HEK293 (cell line): ENCODE measurements around the gene SRR.
A peak's percentile ranks its signal among the peaks of the same experiment; 100 is the strongest.

Experiments
- CTCF ChIA-PET: fragments of 350-600 bp; formaldehyde crosslinking; extraction: SDS; loops from one replicate; lab custom pipeline; 2021; ENCODE audit warnings: antibody characterized with exemption; lab: Yijun Ruan, JAX
- POLR2A ChIA-PET: fragments of 300-600 bp; formaldehyde crosslinking; extraction: SDS; loops from one replicate; lab custom pipeline; 2020; ENCODE audit warnings: antibody characterized with exemption, inconsistent platforms; lab: Yijun Ruan, JAX
- H3K27ac ChIP-seq: fragments of 200-500 bp; sonication (Bioruptor generic); 2 replicates; pipeline ENCODE4 v1.5.1; 2014; ENCODE audit warnings: low read depth, low read length, control low read depth, inconsistent platforms; ENCODE audit errors: extremely low read depth
- H3K36me3 ChIP-seq, 2 experiments: fragments of 200-500 bp in 1 of 2; sonication (Bioruptor generic) in 1 of 2; 1 replicate in 1 of 2; 2 replicates in 1 of 2; pipeline ENCODE4 v1.5.1; 2014 to 2017; ENCODE audit warnings: inconsistent platforms in 2 of 2, low read length in 2 of 2; ENCODE audit not compliant: control insufficient read depth in 2 of 2, insufficient read depth in 1 of 2
- H3K4me1 ChIP-seq: fragments of 200-500 bp; sonication (Bioruptor generic); 2 replicates; pipeline ENCODE4 v1.5.1; 2014; ENCODE audit warnings: mild to moderate bottlenecking, low read length, inconsistent platforms; ENCODE audit not compliant: control insufficient read depth, insufficient read depth
- H3K4me3 ChIP-seq: 2 replicates; pipeline ENCODE4 v1.5.1; 2011; ENCODE audit warnings: low read depth, mild to moderate bottlenecking, control low read depth, low read length, moderate library complexity
- H3K9me3 ChIP-seq: fragments of 200-500 bp; sonication (Bioruptor generic); 2 replicates; pipeline ENCODE4 v1.5.1; 2014; ENCODE audit warnings: low read depth, low read length, inconsistent platforms; ENCODE audit not compliant: control insufficient read depth, insufficient read depth
- BCL11A ChIP-seq: fragments of 450-650 bp; formaldehyde crosslinking; IDR thresholded peaks from 2 replicates; pipeline ENCODE4 v1.5.1; 2016; ENCODE audit warnings: low read depth, missing biosample characterization, missing genetic modification characterization
- GLIS1 ChIP-seq: fragments of 450-650 bp; formaldehyde crosslinking; IDR thresholded peaks from 2 replicates; pipeline ENCODE4 v1.5.1; 2016; ENCODE audit warnings: missing biosample characterization, missing genetic modification characterization
- GLIS2 ChIP-seq: fragments of 450-650 bp; formaldehyde crosslinking; IDR thresholded peaks from 2 replicates; pipeline ENCODE4 v1.5.1; 2016; ENCODE audit warnings: missing biosample characterization, missing genetic modification characterization
- IKZF3 ChIP-seq: fragments of 450-650 bp; IDR thresholded peaks from 2 replicates; pipeline ENCODE4 v1.5.0; 2018; ENCODE audit warnings: missing biosample characterization, mild to moderate bottlenecking, missing genetic modification characterization, moderate library complexity
- MZF1 ChIP-seq: fragments of 450-650 bp; formaldehyde crosslinking; IDR thresholded peaks from 2 replicates; pipeline ENCODE4 v1.5.1; 2017; ENCODE audit warnings: missing biosample characterization, missing genetic modification characterization, borderline replicate concordance
- OVOL3 ChIP-seq: fragments of 450-650 bp; formaldehyde crosslinking; IDR thresholded peaks from 2 replicates; pipeline ENCODE4 v1.5.1; 2016; ENCODE audit warnings: missing biosample characterization, missing genetic modification characterization
- PRDM1 ChIP-seq: fragments of 450-650 bp; formaldehyde crosslinking; IDR thresholded peaks from 2 replicates; pipeline ENCODE4; 2016; ENCODE audit warnings: missing biosample characterization, missing genetic modification characterization
- SCRT2 ChIP-seq: fragments of 450-650 bp; formaldehyde crosslinking; IDR thresholded peaks from 2 replicates; pipeline ENCODE4 v1.5.1; 2016; ENCODE audit warnings: missing biosample characterization, missing genetic modification characterization
- TRIM28 ChIP-seq: IDR thresholded peaks from 2 replicates; pipeline ENCODE4 v1.6.1; 2011; ENCODE audit warnings: low read length, control low read depth, borderline replicate concordance
- WT1 ChIP-seq: fragments of 450-650 bp; formaldehyde crosslinking; IDR thresholded peaks from 2 replicates; pipeline ENCODE4 v1.5.1; 2016; ENCODE audit warnings: missing biosample characterization, missing genetic modification characterization
- YY2 ChIP-seq: fragments of 450-650 bp; formaldehyde crosslinking; IDR thresholded peaks from 2 replicates; pipeline ENCODE4 v1.5.1; 2016; ENCODE audit warnings: missing biosample characterization, missing genetic modification characterization
- ZFHX2 ChIP-seq: fragments of 450-650 bp; formaldehyde crosslinking; conservative IDR thresholded peaks from 2 replicates; pipeline ENCODE4 v1.5.1; 2016; ENCODE audit warnings: missing biosample characterization, missing genetic modification characterization
- ZFP37 ChIP-seq: fragments of 450-650 bp; formaldehyde crosslinking; IDR thresholded peaks from 2 replicates; pipeline ENCODE4 v1.5.1; 2016; ENCODE audit warnings: missing biosample characterization, missing genetic modification characterization
- ZIC2 ChIP-seq: fragments of 450-650 bp; formaldehyde crosslinking; IDR thresholded peaks from 2 replicates; pipeline ENCODE4 v1.5.1; 2016; ENCODE audit warnings: missing biosample characterization, missing genetic modification characterization
- ZNF114 ChIP-seq: fragments of 450-650 bp; formaldehyde crosslinking; IDR thresholded peaks from 2 replicates; pipeline ENCODE4 v1.5.0; 2017; ENCODE audit warnings: missing biosample characterization, missing genetic modification characterization
- ZNF121 ChIP-seq: fragments of 450-650 bp; formaldehyde crosslinking; IDR thresholded peaks from 2 replicates; pipeline ENCODE4 v1.5.1; 2016; ENCODE audit warnings: missing biosample characterization, missing genetic modification characterization
- ZNF184 ChIP-seq: fragments of 450-650 bp; IDR thresholded peaks from 2 replicates; pipeline ENCODE4 v1.5.1; 2018; ENCODE audit warnings: missing biosample characterization, mild to moderate bottlenecking, missing genetic modification characterization
- ZNF274 ChIP-seq, 2 experiments: fragments of 200-500 bp in 1 of 2; fragments of 450-650 bp in 1 of 2; sonication (Bioruptor generic) in 1 of 2; formaldehyde crosslinking in 1 of 2; IDR thresholded peaks; 2 replicates each; pipeline versions ENCODE4 v1.5.1 to v1.6.1; 2014 to 2016; ENCODE audit warnings: borderline replicate concordance in 1 of 2, inconsistent platforms in 1 of 2, low read length in 1 of 2, missing biosample characterization in 1 of 2, missing genetic modification characterization in 1 of 2
- ZNF280D ChIP-seq: fragments of 450-650 bp; formaldehyde crosslinking; IDR thresholded peaks from 2 replicates; pipeline ENCODE4 v1.5.1; 2016; ENCODE audit warnings: missing biosample characterization, missing genetic modification characterization
- ZNF302 ChIP-seq: fragments of 450-650 bp; formaldehyde crosslinking; IDR thresholded peaks from 2 replicates; pipeline ENCODE4 v1.5.1; 2016; ENCODE audit warnings: missing biosample characterization, missing genetic modification characterization, low read depth
- ZNF335 ChIP-seq: fragments of 450-650 bp; formaldehyde crosslinking; conservative IDR thresholded peaks from 2 replicates; pipeline ENCODE4 v1.5.1; 2016; ENCODE audit warnings: missing biosample characterization, missing genetic modification characterization
- ZNF394 ChIP-seq: fragments of 450-650 bp; formaldehyde crosslinking; IDR thresholded peaks from 2 replicates; pipeline ENCODE4 v1.5.1; 2016; ENCODE audit warnings: missing biosample characterization, missing genetic modification characterization, mild to moderate bottlenecking, moderate library complexity, borderline replicate concordance
- ZNF433 ChIP-seq: fragments of 450-650 bp; formaldehyde crosslinking; IDR thresholded peaks from 2 replicates; pipeline ENCODE4 v1.5.1; 2016; ENCODE audit warnings: missing biosample characterization, missing genetic modification characterization, low read depth
- ZNF544 ChIP-seq: fragments of 450-650 bp; formaldehyde crosslinking; IDR thresholded peaks from 2 replicates; pipeline ENCODE4 v1.5.0; 2017; ENCODE audit warnings: missing biosample characterization, missing genetic modification characterization
- ZNF555 ChIP-seq: fragments of 450-650 bp; formaldehyde crosslinking; conservative IDR thresholded peaks from 2 replicates; pipeline ENCODE4 v1.5.1; 2017; ENCODE audit warnings: missing biosample characterization, mild to moderate bottlenecking, missing genetic modification characterization, inconsistent platforms
- ZNF561 ChIP-seq: fragments of 450-650 bp; IDR thresholded peaks from 2 replicates; pipeline ENCODE4 v1.5.1; 2018; ENCODE audit warnings: missing biosample characterization, missing genetic modification characterization, borderline replicate concordance
- ZNF571 ChIP-seq: fragments of 450-650 bp; formaldehyde crosslinking; IDR thresholded peaks from 2 replicates; pipeline ENCODE4 v1.5.0; 2017; ENCODE audit warnings: missing biosample characterization, missing genetic modification characterization
- ZNF596 ChIP-seq: fragments of 450-650 bp; IDR thresholded peaks from 2 replicates; pipeline ENCODE4 v1.5.0; 2018; ENCODE audit warnings: missing biosample characterization, mild to moderate bottlenecking, missing genetic modification characterization, moderate library complexity
- ZNF707 ChIP-seq: fragments of 450-650 bp; formaldehyde crosslinking; IDR thresholded peaks from 2 replicates; pipeline ENCODE4 v1.5.1; 2016; ENCODE audit warnings: missing biosample characterization, missing genetic modification characterization
- ZSCAN16 ChIP-seq: fragments of 450-650 bp; formaldehyde crosslinking; IDR thresholded peaks from 2 replicates; pipeline ENCODE4 v1.5.1; 2016; ENCODE audit warnings: missing biosample characterization, missing genetic modification characterization
- ZSCAN4 ChIP-seq: fragments of 450-650 bp; formaldehyde crosslinking; IDR thresholded peaks from 2 replicates; pipeline ENCODE4 v1.5.1; 2017; ENCODE audit warnings: missing biosample characterization, missing genetic modification characterization

The SRR gene

GRCh38 chr17:2299136-2299535 is 4.6 kb upstream of the SRR start:
- ChIA-PET POLR2A (no interaction called here), CTCF (interaction anchor here (2.1 kb wide), 1 partner anchor 245 kb away, joined by 11 read pairs; the partner anchor contains the start of gene HIC1)
- H3K36me3 ChIP-seq, result peaks cover 48 to 64% of the 10 kb centered on the region in 2 experiments
- H3K27ac ChIP-seq, result no peak overlapping the region
- H3K4me3 ChIP-seq, result no peak overlapping the region
- TF ChIP-seq OVOL3 (tag by site-specific recombination) (no peak), ZNF114 (tag by site-specific recombination) (no peak), YY2 (no peak), IKZF3 (no peak), ZNF561 (tag by site-specific recombination) (no peak), ZNF302 (tag by site-specific recombination) (no peak), ZFP37 (tag by site-specific recombination) (no peak), ZNF274 (IDR thresholded peaks at IDR 0.05; ENCODE audit: low read length) (no peak), ZNF274 (tag by site-specific recombination; IDR thresholded peaks at IDR 0.05; ENCODE audit: borderline replicate concordance) (no peak), ZSCAN16 (tag by site-specific recombination) (no peak), WT1 (no peak)
- no peaks in the 10 kb centered on the region for H3K4me1 ChIP-seq
- H3K9me3 ChIP-seq, result no peaks in the 10 kb centered on the region

- Histone ChIP-seq H3K9me3 (no peaks in the 10 kb centered on the region), H3K27ac (no peak overlapping the region), H3K4me1 (no peaks in the 10 kb centered on the region), H3K4me3 (no peak overlapping the region), H3K36me3 (peaks cover 42 to 58% of the 10 kb centered on the region in 2 experiments)
- CTCF ChIA-PET, result no interaction called here
- POLR2A ChIA-PET, result no interaction called here
- TF ChIP-seq ZIC2 (tag by site-specific recombination), result no peak
- no peak for TF ChIP-seq ZNF555
- TF ChIP-seq ZNF596 (tag by site-specific recombination), result no peak
- TF ChIP-seq MZF1 (tag by site-specific recombination), result no peak
- no peak for TF ChIP-seq ZFHX2 (tag by site-specific recombination)
- no peak for TF ChIP-seq ZNF571 (tag by site-specific recombination)
- TF ChIP-seq ZNF544 (tag by site-specific recombination), result no peak
- TF ChIP-seq ZSCAN4 (tag by site-specific recombination), result no peak
- TF ChIP-seq SCRT2 (tag by site-specific recombination), result no peak
- no peak for TF ChIP-seq ZNF121
- no peak for TF ChIP-seq BCL11A
- no peak for TF ChIP-seq ZNF561 (tag by site-specific recombination)
Measured at GRCh38 chr17:2299756-2300155, 4.0 kb upstream of the SRR start.

GRCh38 chr17:2302778-2303203 is 959 bp upstream of the SRR start:
- peak overlapping the region; percentile 93 for H3K27ac ChIP-seq
- ChIA-PET CTCF (interaction anchor here (0.6 to 2.8 kb wide), 6 partner anchors 12 to 248 kb away, joined by 3 to 15 read pairs (median 3); partner anchors contain the start of gene HIC1), POLR2A (interaction anchor here (0.7 to 3.9 kb wide), 20 partner anchors 8 to 208 kb away, joined by 3 to 46 read pairs (median 4); partner anchors contain the start of genes METTL16, MNT, SGSM2 and TSR1)
- H3K36me3 ChIP-seq, result peaks cover 15 to 28% of the 10 kb centered on the region in 2 experiments
- H3K4me1 ChIP-seq, result no peaks in the 10 kb centered on the region
- peak overlapping the region; percentile 91 for H3K4me3 ChIP-seq
- H3K9me3 ChIP-seq, result no peaks in the 10 kb centered on the region
- TF ChIP-seq GLIS2 (tag by site-specific recombination) (no peak), ZNF394 (no peak), ZNF707 (tag by site-specific recombination) (no peak), ZNF335 (tag by site-specific recombination) (no peak), ZNF433 (tag by site-specific recombination) (no peak), TRIM28 (no peak), GLIS1 (tag by site-specific recombination) (peak; percentile 17), ZNF280D (tag by site-specific recombination) (no peak), PRDM1 (tag by site-specific recombination) (peak; percentile 79), ZNF184 (tag by site-specific recombination) (no peak)
